GM21390 (cell line): ENCODE measurements around the gene IGIP.

Experiments used
- ATAC-seq: cut with Tn5 transposase; IDR thresholded peaks from one replicate; pipeline ENCODE4 v1.9.1; 2021; ENCODE audit not compliant: unreplicated experiment

IGIP gene

GRCh38 chr5:140111011-140111858, 14.5 kb upstream of the IGIP start:
- ATAC-seq, result no peak

DNA sequence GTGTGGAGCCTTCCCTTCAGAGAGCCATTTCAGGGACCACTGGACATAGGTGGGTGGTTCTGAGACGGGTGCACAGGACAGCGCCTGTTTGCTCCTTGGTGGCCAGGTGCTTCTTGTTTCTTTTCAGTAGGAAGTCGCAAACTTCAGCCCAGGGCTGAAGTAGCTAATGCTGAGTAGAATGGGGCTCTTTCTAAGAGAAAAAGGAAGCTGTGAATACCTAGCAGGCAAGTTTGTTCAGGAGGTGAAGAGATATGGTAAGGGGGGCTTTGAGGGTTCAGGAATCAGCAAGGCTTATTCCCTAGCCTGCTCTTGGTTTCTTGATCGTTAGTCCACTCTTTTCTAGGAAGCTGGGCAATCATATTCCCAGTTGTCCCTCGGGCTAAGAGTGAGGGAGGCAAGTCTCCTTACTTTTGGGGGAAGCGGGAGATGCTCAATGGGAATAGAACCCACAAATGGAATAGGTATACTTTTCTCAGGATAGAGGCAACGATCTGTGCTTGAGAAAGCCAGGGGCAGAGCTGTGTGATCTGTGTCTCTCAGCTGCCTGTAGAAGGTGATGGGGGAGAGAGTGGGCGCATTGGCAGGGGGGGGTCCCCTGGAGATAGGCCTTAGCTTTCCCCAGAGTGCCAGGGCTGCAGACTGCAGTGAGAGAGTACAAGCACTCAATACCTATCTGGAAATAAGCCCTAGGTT, 13.7 kb upstream of the IGIP start:
- ATAC-seq, result no peak

GRCh38 chr5:140112685-140113179, 13.0 kb upstream of the IGIP start:
- no peak for ATAC-seq

- ATAC-seq, result peak; percentile 2
These were observed 12.5 kb upstream of the IGIP start for GRCh38 chr5:140113180-140113698.

DNA sequence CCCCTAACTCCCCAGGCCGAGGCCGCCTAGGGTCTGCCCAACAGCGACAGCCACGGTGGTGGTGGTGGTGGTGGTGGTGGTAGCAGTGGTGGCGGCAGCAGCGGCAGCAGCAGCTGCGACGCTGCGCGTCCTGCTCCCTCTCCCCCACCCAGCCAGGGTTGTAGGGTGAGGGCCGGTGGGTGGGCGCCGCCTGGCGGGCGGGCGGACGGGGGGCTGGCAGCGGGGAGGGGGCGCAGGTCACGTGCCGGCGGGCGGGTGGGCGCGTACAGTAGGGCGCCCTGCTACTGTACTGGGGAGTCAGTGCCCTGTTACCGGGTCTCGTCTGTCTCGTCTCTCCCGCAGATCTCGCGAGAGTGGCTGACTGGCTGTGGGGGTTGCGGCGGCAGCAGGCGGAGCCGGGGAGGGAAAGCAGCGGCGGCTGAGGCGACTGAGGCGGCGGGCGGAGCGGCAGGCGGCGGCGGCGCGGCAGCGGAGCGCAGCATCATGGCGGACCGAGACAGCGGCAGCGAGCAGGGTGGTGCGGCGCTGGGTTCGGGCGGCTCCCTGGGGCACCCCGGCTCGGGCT, 12.0 kb upstream of the IGIP start, which contains the start of gene PURA:
Gene PURA (plus strand): TSS at position 411 of the 565 bp plus-strand sequence. CDS start 73 bp downstream, at position 484.
- peak; percentile 89 for ATAC-seq

DNA sequence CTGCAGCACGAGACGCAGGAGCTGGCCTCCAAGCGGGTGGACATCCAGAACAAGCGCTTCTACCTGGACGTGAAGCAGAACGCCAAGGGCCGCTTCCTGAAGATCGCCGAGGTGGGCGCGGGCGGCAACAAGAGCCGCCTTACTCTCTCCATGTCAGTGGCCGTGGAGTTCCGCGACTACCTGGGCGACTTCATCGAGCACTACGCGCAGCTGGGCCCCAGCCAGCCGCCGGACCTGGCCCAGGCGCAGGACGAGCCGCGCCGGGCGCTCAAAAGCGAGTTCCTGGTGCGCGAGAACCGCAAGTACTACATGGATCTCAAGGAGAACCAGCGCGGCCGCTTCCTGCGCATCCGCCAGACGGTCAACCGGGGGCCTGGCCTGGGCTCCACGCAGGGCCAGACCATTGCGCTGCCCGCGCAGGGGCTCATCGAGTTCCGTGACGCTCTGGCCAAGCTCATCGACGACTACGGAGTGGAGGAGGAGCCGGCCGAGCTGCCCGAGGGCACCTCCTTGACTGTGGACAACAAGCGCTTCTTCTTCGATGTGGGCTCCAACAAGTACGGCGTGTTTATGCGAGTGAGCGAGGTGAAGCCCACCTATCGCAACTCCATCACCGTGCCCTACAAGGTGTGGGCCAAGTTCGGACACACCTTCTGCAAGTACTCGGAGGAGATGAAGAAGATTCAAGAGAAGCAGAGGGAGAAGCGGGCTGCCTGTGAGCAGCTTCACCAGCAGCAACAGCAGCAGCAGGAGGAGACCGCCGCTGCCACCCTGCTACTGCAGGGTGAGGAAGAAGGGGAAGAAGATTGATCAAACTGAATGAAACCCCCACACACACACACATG, 11.2 kb upstream of the IGIP start:
- ATAC-seq, result peak; percentile 24

- no peak for ATAC-seq
These were observed 10.6 kb upstream of the IGIP start for GRCh38 chr5:140115186-140115500.

DNA sequence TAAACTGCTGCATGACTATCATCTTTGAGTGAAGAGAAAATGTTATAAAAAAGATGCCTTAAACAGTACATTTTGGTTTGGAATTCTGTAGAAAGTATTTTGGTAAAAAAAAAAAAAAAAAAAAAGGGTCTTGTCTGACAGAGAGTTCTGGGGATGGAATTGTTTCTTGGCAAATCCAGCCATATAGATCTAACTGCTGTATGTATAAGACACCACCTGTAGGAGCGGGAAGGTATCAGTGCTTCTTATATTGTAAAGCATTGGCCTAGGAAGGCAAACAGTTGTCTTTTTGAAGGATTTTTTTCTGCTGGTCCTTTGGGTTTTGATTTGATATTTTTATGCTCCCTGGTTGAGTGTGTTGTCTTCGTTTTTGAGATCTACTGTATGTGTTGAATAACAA, 9.0 kb upstream of the IGIP start:
- ATAC-seq, result no peak

DNA sequence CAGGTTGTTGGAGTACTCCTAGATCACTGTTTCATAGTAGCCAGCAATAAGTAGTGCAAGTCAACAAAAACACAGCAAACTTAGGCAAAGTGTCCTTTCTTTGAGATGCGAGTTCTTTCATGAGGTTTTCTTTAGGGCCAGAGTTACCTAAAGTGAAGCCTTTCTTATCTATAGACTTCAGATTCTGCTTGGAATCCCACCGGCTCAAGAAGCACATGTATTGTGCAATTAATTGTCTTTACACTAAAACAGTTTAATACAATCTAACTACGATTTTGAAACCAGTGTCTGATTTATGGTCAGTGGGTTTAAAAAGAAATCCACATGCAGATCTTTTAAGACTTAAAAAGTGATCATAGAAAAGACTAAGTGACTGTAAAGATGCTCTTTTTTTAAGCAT, 8.2 kb upstream of the IGIP start:
- ATAC-seq, result no peak

- no peak for ATAC-seq
These were observed 7.3 kb upstream of the IGIP start for GRCh38 chr5:140118302-140118936.

- no peak for ATAC-seq
These were observed 727 bp downstream of the IGIP start for GRCh38 chr5:140126315-140127012.

DNA sequence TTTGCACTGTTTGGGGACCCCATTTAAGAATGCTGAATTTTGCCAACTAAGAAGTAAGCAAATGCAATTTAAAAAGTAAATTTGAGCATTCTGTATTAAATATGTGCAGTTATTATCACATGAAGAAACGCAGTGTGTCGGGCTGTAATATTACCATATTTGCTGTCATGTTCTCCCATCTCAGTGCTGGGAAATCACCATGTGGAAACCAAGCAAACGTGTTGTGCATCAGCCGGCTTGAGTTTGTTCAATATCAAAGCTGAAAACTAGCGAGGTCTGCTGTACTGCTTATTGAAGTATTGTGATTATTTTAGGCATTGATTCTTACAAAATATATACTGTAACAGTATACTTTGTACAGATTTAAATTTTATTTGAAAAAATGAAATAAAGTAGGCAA, 2.6 kb downstream of the IGIP start:
- no peak for ATAC-seq

GRCh38 chr5:140130949-140131733, 5.4 kb downstream of the IGIP start:
- ATAC-seq, result no peak

- ATAC-seq, result no peak
These were observed 6.3 kb downstream of the IGIP start for GRCh38 chr5:140131967-140132409.

DNA sequence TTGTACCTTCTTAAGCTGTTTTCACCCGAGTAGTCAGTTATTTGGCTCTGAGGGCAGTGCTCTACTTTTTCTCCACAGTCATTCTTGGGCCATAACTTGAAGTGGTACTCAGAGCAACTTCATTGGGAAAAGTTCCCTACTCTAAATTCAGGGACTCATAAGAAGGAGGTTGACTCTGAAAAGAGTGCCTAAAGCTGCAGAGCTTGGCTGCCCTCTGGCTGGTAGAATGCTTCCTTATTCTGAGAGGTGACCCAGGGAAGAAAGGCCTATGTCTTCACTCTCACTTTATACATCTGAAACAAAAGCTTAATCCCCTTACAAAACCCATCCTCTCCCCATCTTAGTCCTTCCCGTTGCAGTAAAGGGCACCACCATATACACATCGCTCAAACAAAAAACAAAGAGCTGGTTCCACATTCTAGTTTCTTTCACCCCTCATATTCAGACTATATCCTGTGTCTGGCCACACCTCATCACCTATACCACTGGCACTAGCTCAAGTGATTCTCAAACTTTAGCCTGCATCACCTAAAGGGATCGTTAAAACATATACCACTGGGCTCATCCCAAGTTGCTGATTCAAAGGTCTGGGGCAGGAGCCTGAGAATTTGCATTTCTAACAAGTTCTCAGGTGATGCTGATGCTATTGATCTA, 7.9 kb downstream of the IGIP start:
- ATAC-seq, result no peak

DNA sequence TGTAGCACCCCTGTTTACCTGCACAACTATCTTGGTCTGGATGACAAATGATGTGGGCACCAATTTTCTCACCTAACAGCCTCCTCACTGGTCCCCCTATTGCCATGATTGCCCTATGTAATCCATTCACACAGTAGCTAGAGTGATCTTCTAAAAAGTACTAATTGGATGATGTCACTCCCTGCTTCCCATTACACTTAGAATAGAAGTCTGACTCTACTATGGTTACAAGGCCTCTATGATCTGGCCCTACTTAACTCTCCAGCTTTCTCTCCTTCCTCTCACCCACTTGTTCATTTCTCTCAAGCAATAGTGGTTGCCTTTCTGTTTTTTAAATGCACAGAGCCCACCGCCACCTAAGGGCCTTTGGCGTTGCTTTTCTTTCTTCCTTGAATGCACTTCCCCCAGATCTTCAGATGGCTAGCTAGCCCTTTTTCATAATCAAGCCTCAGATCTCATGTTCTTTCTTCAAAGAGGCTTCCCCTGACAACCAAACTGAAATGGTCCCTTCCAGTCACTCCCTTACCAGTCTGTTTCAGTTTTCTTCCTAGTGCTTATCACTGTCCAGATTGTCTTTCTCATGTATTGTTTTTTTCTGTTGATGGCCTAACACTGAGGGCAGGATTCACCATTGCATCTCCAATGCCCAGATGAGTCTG, 8.7 kb downstream of the IGIP start:
- no peak for ATAC-seq

- no peak for ATAC-seq
These were observed 9.4 kb downstream of the IGIP start for GRCh38 chr5:140135127-140135526.

DNA sequence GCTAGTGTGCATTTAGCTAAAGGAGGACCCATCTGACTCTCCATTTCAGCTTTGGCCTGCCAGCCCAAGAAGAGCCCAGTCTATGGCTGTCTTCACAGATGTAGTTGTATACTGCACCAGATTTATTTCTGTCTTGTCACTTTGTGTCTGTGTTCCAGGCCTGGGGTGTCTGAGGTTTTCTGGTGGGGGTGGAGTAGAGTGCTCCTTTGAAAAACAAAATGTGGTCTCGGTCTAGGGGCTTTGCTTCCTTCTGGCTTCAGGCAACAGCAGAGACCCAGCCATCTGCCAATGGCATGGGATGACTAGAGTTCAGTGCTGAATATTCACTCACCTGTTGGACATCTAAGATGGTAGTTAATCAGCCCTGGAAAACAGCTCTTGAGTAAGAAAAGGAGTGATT, 10.9 kb downstream of the IGIP start:
- no peak for ATAC-seq
